OCI-M2 (cell line): ENCODE results near the gene ZFP91.

Experiments used
- DNase-seq: peaks from one replicate; lab custom pipeline; 2025; ENCODE audit not compliant: unreplicated experiment; lab: John Stamatoyannopoulos, UW

Gene ZFP91

GRCh38 chr11:58658623-58659022 lies 79.8 kb downstream of the ZFP91 start:
- DNase-seq, result no peak

- no peak for DNase-seq
Observed at GRCh38 chr11:58659404-58659803, 80.5 kb downstream of the ZFP91 start.

- no peak for DNase-seq
Observed at GRCh38 chr11:58659910-58660570, 81.2 kb downstream of the ZFP91 start.
